ENCODE measurements around the gene HOXB9.

GRCh38 chr17:48616717-48617470 is 9.3 kb downstream of the HOXB9 start:
- TF ChIP-seq CTCF (IDR thresholded peaks at IDR 0.05 in 4 of 5, conservative IDR thresholded peaks at IDR 0.05 in 1 of 5): no peak
- no peak for TF ChIP-seq POLR2A (IDR thresholded peaks at IDR 0.05)

All from gastrocnemius medialis (tissue), 4 donors.